HG03060 (cell line): Measurements from ENCODE around the gene HOXC10.

ENCODE experiments used
- ATAC-seq: cut with Tn5 transposase; IDR thresholded peaks from one replicate; pipeline ENCODE4 v1.9.1; 2021; ENCODE audit warnings: low read depth, moderate number of reproducible peaks; ENCODE audit not compliant: unreplicated experiment

The HOXC10 gene

GRCh38 chr12:54011665-54012532 lies 27.0 kb downstream of the HOXC10 start:
- ATAC-seq, result no peak

- ATAC-seq, result no peak
These were observed 27.9 kb downstream of the HOXC10 start for GRCh38 chr12:54012631-54013409.

DNA sequence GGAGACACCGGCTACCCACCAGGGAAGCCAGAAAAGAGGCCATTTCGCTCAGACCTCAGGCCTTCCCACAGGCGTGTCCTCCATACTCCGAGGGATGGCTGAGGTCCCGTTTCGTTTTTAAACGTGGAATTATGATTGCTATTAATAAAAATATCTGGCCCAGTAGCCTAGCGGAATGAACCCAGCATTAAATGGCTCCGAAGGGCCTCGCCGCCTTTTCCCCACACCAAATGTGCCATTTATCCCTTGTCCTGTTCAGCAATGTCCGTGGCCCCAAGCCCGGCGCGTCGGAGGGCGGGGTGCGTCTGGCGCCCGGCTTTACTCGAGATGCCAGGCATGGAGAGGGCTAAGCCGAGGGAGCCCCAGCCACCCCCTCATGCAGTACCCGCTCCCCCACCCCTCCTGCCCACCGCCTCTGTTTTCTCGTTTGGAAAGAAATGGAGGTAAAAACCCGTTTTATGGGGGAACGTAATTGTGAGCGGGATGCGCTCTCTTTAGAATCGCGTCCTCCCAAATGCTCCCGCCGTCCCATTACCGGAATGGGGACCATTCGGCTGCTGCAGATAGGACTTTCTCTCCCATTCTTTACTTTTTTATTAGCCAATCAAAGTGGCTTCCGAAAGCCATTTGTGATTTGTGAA lies 29.6 kb downstream of the HOXC10 start:
- no peak for ATAC-seq

- ATAC-seq, result no peak
These were observed 30.3 kb downstream of the HOXC10 start for GRCh38 chr12:54015018-54015931.

DNA sequence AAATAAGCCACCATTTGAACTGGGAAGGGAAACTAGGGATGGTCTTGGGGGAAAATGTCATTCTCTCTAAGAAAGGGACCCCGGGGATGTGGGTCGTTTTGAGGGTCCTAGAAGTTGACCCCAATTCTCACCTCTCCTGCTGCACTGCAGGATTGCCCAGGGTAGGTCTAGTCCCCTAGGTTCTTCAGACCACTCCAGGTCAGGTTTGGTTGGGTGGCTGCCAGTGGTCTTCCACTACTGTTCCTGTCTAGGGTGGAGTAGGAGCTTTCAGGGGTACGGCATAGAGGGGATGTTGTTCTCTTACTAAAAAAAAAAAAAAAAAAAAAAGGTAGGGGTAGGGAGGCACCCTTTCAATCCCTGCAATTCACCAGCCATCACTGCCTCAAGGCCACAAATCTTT lies 31.1 kb downstream of the HOXC10 start:
- no peak for ATAC-seq

DNA sequence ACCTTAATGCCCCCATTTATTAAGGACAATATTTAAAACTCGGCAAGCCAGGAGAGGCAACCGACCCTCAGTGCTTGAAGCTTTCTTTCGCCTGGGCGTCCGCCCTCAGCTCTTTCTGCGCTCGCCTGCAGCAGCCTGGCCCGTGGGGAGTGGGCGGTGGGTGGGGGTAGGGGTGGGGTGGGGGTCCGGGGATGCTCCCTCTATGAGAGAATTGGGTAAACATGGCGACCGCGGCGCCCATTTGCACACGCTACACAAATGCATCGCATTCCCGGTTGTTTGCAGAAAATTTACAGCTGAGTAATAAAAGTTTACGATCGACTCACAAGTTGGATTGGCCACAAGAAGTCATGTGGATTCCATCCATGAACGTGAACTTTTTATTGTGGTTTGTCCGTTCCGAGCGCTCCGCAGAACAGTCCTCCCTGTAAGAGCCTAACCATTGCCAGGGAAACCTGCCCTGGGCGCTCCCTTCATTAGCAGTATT lies 31.6 kb downstream of the HOXC10 start:
- no peak for ATAC-seq

- ATAC-seq, result no peak
These were observed 32.3 kb downstream of the HOXC10 start for GRCh38 chr12:54017027-54017788.

GRCh38 chr12:54017878-54018467 lies 33.0 kb downstream of the HOXC10 start:
- ATAC-seq, result no peak

DNA sequence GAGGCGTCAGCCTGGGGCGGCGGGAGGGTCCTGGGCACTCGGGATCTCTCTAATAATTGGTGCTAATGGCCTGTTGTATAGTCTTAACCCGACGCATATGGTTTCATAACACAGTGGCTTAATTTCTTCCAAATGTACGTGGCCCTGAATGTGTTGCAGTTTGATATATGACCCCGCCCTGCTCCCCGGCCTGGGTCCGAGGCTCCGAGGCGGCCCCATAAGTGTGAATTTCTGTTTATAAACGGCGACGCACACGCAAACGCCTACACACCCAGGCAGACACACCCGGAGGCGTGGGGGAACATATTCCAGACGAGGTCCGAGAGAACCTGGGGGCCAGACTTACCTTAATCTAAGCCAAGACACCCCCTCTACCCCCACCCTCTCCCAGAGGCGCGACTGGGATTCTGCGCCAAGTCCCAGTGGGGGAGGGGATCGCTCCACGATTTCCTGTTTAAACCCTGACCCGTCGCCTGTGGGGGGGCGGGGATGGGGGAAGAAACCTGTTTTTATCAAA lies 33.6 kb downstream of the HOXC10 start:
- ATAC-seq, result no peak

GRCh38 chr12:54019091-54019811 lies 34.3 kb downstream of the HOXC10 start:
- ATAC-seq, result no peak

DNA sequence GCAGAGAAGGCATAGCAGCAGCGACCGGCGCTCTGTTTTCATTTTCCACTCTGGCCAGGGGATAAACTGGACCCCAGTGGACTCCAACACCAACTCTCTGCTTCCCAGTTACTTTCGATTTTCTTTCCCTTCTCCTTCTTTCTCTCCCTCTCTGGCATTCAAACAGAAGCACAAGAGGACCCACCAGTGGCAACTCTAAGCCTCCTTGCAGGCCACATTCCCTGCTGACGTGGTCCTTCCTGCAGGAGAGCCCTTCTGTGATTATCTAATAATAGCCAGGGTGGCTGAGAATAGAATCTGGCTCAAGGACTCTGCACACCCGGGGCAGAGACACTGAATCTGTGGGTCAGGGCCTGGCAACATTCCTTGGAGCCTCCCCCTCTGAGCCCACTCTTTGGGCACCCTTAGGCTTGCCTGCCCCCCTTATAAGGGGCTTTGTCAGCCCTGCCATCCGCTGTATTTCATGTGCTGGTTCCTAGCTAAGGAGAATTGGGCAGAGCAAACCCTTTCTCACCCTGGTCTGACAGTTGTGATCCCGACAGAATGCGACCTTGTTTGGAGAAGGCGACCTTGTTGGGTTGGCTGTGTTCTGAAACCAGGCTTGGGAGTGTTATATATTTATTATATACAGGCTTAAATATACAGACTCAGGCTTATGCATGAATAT lies 35.1 kb downstream of the HOXC10 start:
- ATAC-seq, result no peak

GRCh38 chr12:54020591-54021405 lies 35.9 kb downstream of the HOXC10 start:
- ATAC-seq, result no peak

DNA sequence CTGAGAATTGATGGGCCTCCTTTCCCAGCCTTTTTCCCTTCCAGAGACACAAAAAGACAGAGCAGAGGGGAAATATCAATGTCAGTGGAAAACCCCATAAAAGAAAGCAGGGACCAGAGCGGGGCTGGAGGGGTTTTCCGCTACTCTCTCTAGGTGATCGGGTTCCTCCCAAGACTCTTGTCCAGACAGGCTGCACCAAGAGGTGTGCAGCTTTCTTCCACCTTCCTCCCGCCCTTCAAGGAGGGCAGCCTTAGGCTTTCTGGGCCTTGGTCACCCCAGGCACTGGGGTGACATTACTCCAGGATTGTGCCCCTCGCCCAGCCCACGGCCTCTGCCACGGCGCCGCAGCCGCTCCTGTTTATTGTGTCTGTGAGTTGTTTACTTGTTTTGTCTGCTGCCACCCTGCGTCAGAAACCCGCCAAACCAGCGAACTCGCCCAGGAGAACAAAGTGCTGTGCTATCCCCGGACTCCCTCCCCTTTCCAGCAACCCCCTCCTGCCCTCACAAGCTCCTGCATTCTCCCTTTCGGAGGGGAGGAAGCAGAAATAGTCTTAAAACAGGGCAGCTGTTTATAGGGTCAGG lies 36.6 kb downstream of the HOXC10 start:
- no peak for ATAC-seq

GRCh38 chr12:54022960-54023884 lies 38.3 kb downstream of the HOXC10 start:
- ATAC-seq, result no peak

DNA sequence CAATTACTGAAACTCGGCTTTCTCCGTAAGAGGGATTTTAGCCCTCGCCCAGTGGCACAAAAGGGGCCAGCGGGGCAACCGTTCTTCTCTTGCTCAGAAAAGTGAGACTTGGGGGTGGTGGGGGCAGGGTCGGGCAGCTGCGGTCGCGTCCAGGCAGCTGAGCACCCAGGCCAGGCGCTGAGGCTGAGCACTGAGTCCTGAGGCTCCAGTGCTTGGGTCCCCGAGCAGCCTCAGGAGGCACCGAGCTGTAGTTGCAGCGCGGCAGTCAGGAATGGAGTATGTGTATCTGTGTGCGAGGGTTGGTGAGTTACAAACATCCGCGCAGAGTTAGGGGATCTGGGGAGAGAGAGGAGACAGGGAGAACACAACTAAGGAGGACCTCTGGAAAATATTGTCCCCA lies 39.2 kb downstream of the HOXC10 start:
- no peak for ATAC-seq
